Loucy (cell line): ENCODE data around the gene BRICD5.

ENCODE experiments used
- H2AFZ ChIP-seq: fragments of 200-600 bp; sonication (generic); 2 replicates; pipeline ENCODE4 v1.6.0; 2016; ENCODE audit warnings: antibody characterized with exemption, mild to moderate bottlenecking, low read length, moderate library complexity
- H3F3A ChIP-seq: fragments of 200-600 bp; 2 replicates; pipeline ENCODE4 v1.6.0; 2016; ENCODE audit warnings: antibody characterized with exemption, low read depth, mild to moderate bottlenecking
- H3K27me3 ChIP-seq: fragments of 200-600 bp; sonication (generic); 2 replicates; pipeline ENCODE4 v1.6.1; 2014; ENCODE audit warnings: low read length, mild to moderate bottlenecking; ENCODE audit not compliant: insufficient read depth, poor library complexity, severe bottlenecking
- H3K36me3 ChIP-seq: fragments of 200-600 bp; sonication (generic); 2 replicates; pipeline ENCODE4 v1.6.1; 2016; ENCODE audit warnings: low read length; ENCODE audit not compliant: insufficient read depth
- H3K4me1 ChIP-seq: fragments of 200-600 bp; sonication (generic); 2 replicates; pipeline ENCODE4 v1.5.1; 2014; ENCODE audit warnings: low read length, mild to moderate bottlenecking; ENCODE audit not compliant: insufficient read depth, poor library complexity, severe bottlenecking
- H3K4me2 ChIP-seq: fragments of 200-600 bp; sonication (generic); 2 replicates; pipeline ENCODE4 v1.6.0; 2014; ENCODE audit warnings: antibody characterized with exemption, low read length, low read depth, mild to moderate bottlenecking; ENCODE audit not compliant: poor library complexity, severe bottlenecking
- H3K4me3 ChIP-seq: fragments of 200-600 bp; sonication (generic); 2 replicates; pipeline ENCODE4 v1.5.1; 2014; ENCODE audit warnings: low read length, mild to moderate bottlenecking, mixed read lengths; ENCODE audit not compliant: poor library complexity, severe bottlenecking
- H3K79me2 ChIP-seq: fragments of 200-600 bp; sonication (generic); 2 replicates; pipeline ENCODE4 v1.6.1; 2014; ENCODE audit warnings: low read length; ENCODE audit not compliant: insufficient read depth
- H3K9ac ChIP-seq: fragments of 200-600 bp; sonication (generic); 2 replicates; pipeline ENCODE4 v1.6.0; 2014; ENCODE audit warnings: mild to moderate bottlenecking, low read depth, low read length, moderate library complexity; ENCODE audit not compliant: poor library complexity, severe bottlenecking
- H3K9me2 ChIP-seq: fragments of 200-600 bp; sonication (generic); replicated peaks from 2 replicates; pipeline ENCODE4 v1.6.1; 2016; ENCODE audit warnings: low read depth, low read length, mixed read lengths
- H3K9me3 ChIP-seq: fragments of 200-600 bp; sonication (generic); 2 replicates; pipeline ENCODE4 v1.6.1; 2014; ENCODE audit warnings: mild to moderate bottlenecking, antibody characterized with exemption, low read length, low read depth; ENCODE audit not compliant: insufficient read depth
- H4K20me1 ChIP-seq: fragments of 200-600 bp; sonication (generic); 2 replicates; pipeline ENCODE4 v1.6.0; 2014; ENCODE audit warnings: antibody characterized with exemption, low read length, mild to moderate bottlenecking; ENCODE audit not compliant: insufficient read depth, poor library complexity, severe bottlenecking
- EZH2phosphoT487 ChIP-seq: fragments of 200-600 bp; IDR thresholded peaks from 2 replicates; pipeline ENCODE4 v1.6.1; 2018; ENCODE audit warnings: antibody characterized with exemption, mild to moderate bottlenecking, moderate library complexity, borderline replicate concordance
- TF ChIP-seq, protein P1 (sequence below): fragments of 200-600 bp; sonication (generic); conservative IDR thresholded peaks from 2 replicates; pipeline ENCODE4 v1.5.1; 2014; ENCODE audit warnings: mild to moderate bottlenecking, antibody characterized with exemption, low read length

BRICD5 gene

DNA sequence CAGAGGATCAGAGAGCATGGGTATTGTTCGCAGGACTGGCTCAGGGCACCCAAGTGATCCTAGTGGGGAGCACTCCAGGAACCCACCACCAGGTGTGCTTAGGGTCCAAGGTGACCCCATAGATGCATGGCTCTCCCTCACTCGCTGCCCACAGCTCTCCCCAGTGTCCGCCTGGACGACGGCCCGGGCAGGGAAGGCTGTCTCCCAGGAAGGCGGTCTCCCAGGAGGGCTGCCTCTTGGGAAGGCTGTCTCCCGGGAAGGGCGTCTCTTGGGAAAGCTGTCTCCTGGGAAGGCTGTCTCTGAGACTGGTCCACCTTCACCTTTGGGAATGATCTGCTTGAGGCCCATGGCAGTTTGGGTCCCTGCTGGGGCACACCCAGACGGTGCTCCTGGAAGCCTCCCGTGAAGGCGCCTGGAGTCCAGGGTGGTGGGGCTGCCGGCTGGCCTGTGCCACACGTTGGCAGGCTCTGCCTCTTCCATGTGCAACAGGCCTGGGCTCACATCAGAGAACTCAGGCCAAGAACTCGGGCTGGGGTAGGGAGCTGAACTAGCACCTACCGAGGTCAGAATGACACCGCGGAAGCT is 35.7 kb upstream of the BRICD5 start:
- peaks cover 10% of the 10 kb centered on the region; the same call in 1 of the 2 replicates for H3K79me2 ChIP-seq
- H4K20me1 ChIP-seq, result no peaks in the 10 kb centered on the region
- no peaks in the 10 kb centered on the region for H3K36me3 ChIP-seq

DNA sequence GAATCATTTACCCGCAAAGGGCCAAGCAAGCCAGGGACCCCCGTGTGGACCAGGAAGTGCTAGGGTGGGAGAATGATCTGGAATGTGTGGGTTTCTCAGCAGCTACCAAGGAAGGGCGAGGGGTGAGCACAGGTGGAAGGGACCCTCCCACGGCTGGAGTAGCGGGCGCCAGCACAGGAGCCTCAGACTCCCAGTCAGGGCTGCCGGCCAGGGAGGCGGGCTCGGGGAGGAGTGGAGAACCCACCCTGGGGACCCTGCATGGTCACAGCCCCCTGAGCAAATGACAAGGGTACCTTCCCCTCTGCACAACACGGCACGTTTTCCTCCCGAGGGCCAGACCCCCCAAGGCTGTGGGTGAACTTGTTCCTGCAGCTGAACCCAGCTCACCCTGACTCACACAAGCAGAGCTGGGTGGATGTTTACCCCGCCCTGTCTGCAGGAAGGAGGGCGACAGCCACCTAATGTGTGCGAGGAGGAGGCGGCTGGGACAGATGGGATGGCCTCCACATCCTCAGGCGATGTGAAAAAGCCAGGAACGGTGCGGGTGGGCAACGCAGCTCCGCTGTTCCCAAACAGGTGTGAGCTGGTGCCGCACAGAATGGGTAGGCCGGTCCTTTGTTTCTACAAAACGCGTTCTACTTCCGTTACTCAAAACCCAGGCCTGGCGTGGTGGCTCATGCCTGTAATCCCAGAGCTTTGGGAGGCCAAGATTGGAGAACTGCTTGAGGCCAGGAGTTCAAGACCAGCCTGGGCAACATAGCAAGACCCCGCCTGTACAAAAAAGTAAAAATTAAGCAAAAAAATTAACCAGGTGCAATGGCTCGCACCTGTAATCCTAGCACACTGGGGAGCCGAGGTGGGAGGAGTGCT is 34.5 kb upstream of the BRICD5 start:
- no peak overlapping the region for H3K9ac ChIP-seq
- no peaks in the 10 kb centered on the region for H3K9me3 ChIP-seq
- H2AFZ ChIP-seq, result no peak overlapping the region
- H3F3A ChIP-seq, result no peaks in the 10 kb centered on the region
- no peak overlapping the region for H3K4me3 ChIP-seq
- no peak overlapping the region for H3K4me2 ChIP-seq
- TF ChIP-seq EZH2phosphoT487, result no peak
- TF ChIP-seq, protein P1, sequence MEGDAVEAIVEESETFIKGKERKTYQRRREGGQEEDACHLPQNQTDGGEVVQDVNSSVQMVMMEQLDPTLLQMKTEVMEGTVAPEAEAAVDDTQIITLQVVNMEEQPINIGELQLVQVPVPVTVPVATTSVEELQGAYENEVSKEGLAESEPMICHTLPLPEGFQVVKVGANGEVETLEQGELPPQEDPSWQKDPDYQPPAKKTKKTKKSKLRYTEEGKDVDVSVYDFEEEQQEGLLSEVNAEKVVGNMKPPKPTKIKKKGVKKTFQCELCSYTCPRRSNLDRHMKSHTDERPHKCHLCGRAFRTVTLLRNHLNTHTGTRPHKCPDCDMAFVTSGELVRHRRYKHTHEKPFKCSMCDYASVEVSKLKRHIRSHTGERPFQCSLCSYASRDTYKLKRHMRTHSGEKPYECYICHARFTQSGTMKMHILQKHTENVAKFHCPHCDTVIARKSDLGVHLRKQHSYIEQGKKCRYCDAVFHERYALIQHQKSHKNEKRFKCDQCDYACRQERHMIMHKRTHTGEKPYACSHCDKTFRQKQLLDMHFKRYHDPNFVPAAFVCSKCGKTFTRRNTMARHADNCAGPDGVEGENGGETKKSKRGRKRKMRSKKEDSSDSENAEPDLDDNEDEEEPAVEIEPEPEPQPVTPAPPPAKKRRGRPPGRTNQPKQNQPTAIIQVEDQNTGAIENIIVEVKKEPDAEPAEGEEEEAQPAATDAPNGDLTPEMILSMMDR, result no peak
- peaks cover 6% of the 10 kb centered on the region; the same call in 1 of the 2 replicates for H3K79me2 ChIP-seq
- H4K20me1 ChIP-seq, result no peaks in the 10 kb centered on the region
- H3K36me3 ChIP-seq, result no peaks in the 10 kb centered on the region
- no peaks in the 10 kb centered on the region for H3K4me1 ChIP-seq
- no peaks in the 10 kb centered on the region for H3K27me3 ChIP-seq
- no peaks in the 10 kb centered on the region for H3K9me2 ChIP-seq

More for the DNA sequence above, 35.7 kb upstream of the BRICD5 start:
- no peaks in the 10 kb centered on the region for H3K4me1 ChIP-seq
- H3K27me3 ChIP-seq, result no peaks in the 10 kb centered on the region
- H3K4me3 ChIP-seq, result no peak overlapping the region
- TF ChIP-seq, protein P1, result no peak
- no peak for TF ChIP-seq EZH2phosphoT487
- no peaks in the 10 kb centered on the region for H3K9me2 ChIP-seq
- H3K4me2 ChIP-seq, result no peak overlapping the region
- no peaks in the 10 kb centered on the region for H3K9me3 ChIP-seq
- H2AFZ ChIP-seq, result no peak overlapping the region
- no peak overlapping the region for H3K9ac ChIP-seq
- H3F3A ChIP-seq, result no peaks in the 10 kb centered on the region

DNA sequence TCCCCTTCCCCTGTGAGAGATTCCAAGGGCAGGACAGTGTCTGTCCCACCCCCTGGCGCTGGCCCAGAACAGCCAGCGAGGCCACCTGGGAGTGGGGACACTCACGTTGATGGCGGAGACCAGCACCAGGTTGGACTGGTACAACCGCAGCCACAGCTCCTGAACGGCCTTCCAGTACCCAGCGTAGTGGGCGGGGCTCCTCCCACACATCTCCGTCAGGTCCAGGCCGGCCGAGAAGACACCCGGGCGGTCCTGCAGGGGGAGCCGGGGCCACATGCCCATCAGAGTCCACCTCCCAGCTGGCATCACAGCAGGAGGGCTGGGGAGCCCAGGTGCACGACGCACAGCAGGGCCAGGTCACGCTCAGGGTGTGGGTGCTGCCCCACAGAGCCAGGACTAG is 33.6 kb upstream of the BRICD5 start:
- Histone ChIP-seq H2AFZ (no peak overlapping the region), H3K9ac (no peak overlapping the region), H3K9me2 (no peaks in the 10 kb centered on the region), H3K9me3 (no peaks in the 10 kb centered on the region), H3K79me2 (peaks cover 1% of the 10 kb centered on the region; the same call in 1 of the 2 replicates), H3K4me3 (no peak overlapping the region), H3K4me1 (no peaks in the 10 kb centered on the region), H4K20me1 (no peaks in the 10 kb centered on the region), H3K27me3 (no peaks in the 10 kb centered on the region), H3K4me2 (no peak overlapping the region), H3F3A (no peaks in the 10 kb centered on the region), H3K36me3 (no peaks in the 10 kb centered on the region)
- no peak for TF ChIP-seq EZH2phosphoT487
- TF ChIP-seq, protein P1, result no peak
